Effector memory CD4-positive, alpha-beta T cell (primary cell): Measurements from ENCODE around the gene LRRC4B.

Experiments used
- DNase-seq, 3 donors: peaks; one replicate each; pipeline ENCODE4 v3.0.0-alpha.2; 2020
- H3K27ac ChIP-seq: 2 replicates; pipeline ENCODE4 v1.7.0; 2013; ENCODE audit warnings: mild to moderate bottlenecking, low read length, moderate library complexity; ENCODE audit not compliant: insufficient read depth, poor library complexity, severe bottlenecking
- H3K27me3 ChIP-seq: replicated peaks from 2 replicates; pipeline ENCODE4 v1.7.0; 2013; ENCODE audit warnings: mild to moderate bottlenecking, low read length; ENCODE audit not compliant: insufficient read depth, control insufficient read depth, poor library complexity, severe bottlenecking
- H3K36me3 ChIP-seq: 2 replicates; pipeline ENCODE4 v1.7.0; 2013; ENCODE audit warnings: mild to moderate bottlenecking, low read length, moderate library complexity; ENCODE audit not compliant: control insufficient read depth, insufficient read depth
- H3K4me1 ChIP-seq: 2 replicates; pipeline ENCODE4 v1.7.0; 2013; ENCODE audit warnings: low read length, mild to moderate bottlenecking; ENCODE audit not compliant: control insufficient read depth, insufficient read depth, poor library complexity, severe bottlenecking
- H3K4me3 ChIP-seq: 2 replicates; pipeline ENCODE4 v1.7.0; 2013; ENCODE audit warnings: low read length, low read depth, mild to moderate bottlenecking; ENCODE audit not compliant: insufficient read depth, poor library complexity, severe bottlenecking
- H3K9me3 ChIP-seq: 2 replicates; pipeline ENCODE4 v1.7.0; 2013; ENCODE audit warnings: mild to moderate bottlenecking, low read length, moderate library complexity; ENCODE audit not compliant: control insufficient read depth

LRRC4B gene

GRCh38 chr19:50553134-50553703 is 15.0 kb downstream of the LRRC4B start:
- no peaks in the 10 kb centered on the region for H3K36me3 ChIP-seq
- H3K9me3 ChIP-seq = no peaks in the 10 kb centered on the region
- no peak overlapping the region for H3K27ac ChIP-seq
- H3K4me3 ChIP-seq = no peak overlapping the region
- H3K4me1 ChIP-seq = peaks cover 11% of the 10 kb centered on the region
- H3K27me3 ChIP-seq = peaks cover 28% of the 10 kb centered on the region
- DNase-seq = no peak

GRCh38 chr19:50552540-50552939 is 15.7 kb downstream of the LRRC4B start:
- Histone ChIP-seq H3K4me1 (peaks cover 11% of the 10 kb centered on the region), H3K36me3 (no peaks in the 10 kb centered on the region), H3K27me3 (peaks cover 26% of the 10 kb centered on the region), H3K27ac (no peak overlapping the region), H3K9me3 (no peaks in the 10 kb centered on the region), H3K4me3 (no peak overlapping the region)
- DNase-seq = no peak

DNA sequence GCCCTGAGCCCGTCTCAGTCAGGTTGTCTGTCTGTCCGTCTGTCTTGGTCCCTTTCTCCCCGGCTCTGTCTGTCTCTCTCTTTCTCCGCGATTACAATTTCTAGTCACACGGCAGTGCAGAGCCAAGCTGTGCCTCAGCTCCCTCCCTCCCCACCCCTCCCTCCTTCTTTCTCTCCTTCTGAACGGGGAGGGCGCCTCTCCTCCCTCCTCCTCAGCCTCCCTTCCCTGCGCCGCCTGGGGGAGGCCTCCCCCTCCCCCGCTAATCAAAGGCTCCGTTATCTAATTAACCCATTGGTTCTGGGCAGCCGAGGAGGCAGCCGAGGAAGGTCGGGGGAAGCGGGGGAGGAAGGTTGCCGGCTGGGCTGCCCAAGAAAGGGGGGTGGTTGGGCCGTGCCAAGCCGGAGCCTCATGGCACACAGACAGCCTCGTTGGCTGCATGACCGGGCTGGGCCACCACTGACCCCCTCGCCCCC is 16.5 kb downstream of the LRRC4B start:
- H3K36me3 ChIP-seq = no peaks in the 10 kb centered on the region
- no peak overlapping the region for H3K4me3 ChIP-seq
- H3K9me3 ChIP-seq = no peaks in the 10 kb centered on the region
- no peak overlapping the region for H3K27ac ChIP-seq
- peaks cover 18% of the 10 kb centered on the region for H3K27me3 ChIP-seq
- H3K4me1 ChIP-seq = peaks cover 9% of the 10 kb centered on the region
- no peak for DNase-seq

DNA sequence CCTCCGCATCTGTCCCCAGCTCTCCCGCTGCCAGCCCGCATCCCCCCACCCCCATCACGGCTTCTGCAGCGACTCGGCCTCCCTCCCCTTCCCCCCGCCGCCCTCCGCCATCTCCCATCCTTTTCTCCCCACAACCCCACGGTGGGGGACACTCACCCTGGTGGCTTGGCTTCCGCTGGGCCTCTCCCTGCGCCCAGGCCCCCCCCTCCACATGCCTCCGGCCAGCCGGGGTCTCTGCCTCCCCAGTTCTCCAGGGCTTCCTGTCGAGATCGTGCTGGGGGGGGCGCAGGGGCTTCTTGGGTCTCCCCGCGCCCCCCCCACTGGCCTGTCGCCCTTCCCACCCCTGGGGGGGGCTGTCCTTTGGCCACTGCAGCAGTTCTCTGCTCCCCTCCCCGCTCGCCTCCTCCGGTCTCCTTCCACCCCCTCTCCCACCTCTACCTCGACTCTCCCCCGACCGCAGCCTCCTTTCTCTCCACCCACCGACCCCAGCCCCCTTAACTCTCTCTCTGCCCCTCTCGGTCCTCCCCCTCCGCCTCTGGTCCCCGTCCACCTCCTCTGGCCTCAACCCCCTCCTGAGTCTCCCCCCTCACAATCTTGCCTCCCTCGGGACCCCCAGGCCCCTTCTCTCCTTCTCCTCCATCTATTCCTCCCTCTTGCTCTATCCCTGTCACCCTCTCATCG is 17.1 kb downstream of the LRRC4B start:
- Histone ChIP-seq H3K4me1 (peaks cover 3% of the 10 kb centered on the region), H3K27ac (no peak overlapping the region), H3K27me3 (peaks cover 13% of the 10 kb centered on the region), H3K4me3 (no peak overlapping the region), H3K36me3 (no peaks in the 10 kb centered on the region), H3K9me3 (no peaks in the 10 kb centered on the region)
- no peak for DNase-seq

DNA sequence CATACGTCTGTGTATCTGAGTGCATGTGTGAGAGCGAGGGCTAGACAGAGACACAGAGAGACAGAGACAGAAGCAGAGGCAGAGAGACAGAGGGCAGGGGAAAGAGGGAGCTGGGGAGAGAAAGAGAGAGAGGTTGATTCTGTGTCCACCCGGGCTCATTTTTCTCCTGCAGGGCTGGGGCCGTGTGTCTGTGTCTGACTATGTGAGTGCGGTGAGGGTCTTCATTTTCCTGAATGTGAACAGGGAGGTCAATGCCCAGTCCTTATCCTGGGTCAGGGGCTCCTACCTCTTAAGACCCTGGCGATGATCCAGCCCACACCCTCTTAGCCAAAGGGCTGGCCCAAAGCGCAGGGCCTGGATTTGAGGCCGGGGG is 17.7 kb downstream of the LRRC4B start:
- H3K4me1 ChIP-seq = no peaks in the 10 kb centered on the region
- no peak overlapping the region for H3K27ac ChIP-seq
- peaks cover 8% of the 10 kb centered on the region for H3K27me3 ChIP-seq
- DNase-seq = no peak
- no peak overlapping the region for H3K4me3 ChIP-seq
- no peaks in the 10 kb centered on the region for H3K9me3 ChIP-seq
- no peaks in the 10 kb centered on the region for H3K36me3 ChIP-seq

- Histone ChIP-seq H3K36me3 (no peaks in the 10 kb centered on the region), H3K27ac (no peak overlapping the region), H3K27me3 (peaks cover 8% of the 10 kb centered on the region), H3K4me3 (no peak overlapping the region), H3K9me3 (no peaks in the 10 kb centered on the region), H3K4me1 (no peaks in the 10 kb centered on the region)
- DNase-seq = no peak
Measured at GRCh38 chr19:50549927-50550593, 18.2 kb downstream of the LRRC4B start.

DNA sequence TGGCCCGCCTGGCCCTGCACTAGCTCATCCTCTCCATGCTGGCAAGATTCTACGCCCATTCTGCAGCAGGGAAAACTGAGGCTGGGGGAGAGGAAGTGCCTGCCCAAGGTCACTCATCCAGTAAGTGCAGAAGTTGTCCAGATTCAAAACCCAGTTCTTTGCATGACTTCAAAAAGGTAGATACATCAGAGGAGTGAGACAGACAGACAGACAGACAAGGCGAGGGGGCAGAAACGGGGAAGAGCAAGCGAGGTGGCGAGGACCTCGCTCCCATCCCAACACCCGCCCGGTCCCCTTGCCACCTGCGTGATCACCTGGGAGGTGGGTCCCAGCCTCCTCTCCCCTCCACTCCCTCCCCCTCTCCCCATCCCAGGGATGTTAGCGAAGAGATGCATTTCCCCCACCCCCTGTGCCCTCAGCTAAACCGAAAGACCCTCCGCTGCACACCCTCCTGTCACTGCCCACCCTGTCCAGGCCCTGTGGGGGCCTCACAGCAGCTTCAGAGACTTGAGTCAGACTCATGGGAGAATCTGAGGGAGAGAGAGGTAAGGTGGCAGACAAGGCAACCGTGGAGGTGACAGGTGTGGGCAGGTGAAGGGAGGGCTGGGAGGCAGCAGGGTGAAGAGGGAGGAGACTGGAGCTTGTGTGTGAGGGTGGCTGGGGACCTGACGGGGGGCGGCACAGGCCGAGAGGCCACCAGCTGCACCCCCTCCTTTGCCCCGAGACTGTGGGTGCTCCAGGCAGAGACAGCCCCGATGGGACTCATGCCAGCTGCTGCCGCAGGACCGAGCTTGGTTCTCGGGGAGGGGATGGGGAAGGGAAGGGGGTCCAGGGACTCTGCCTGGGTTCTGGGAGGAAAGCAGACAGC is 18.9 kb downstream of the LRRC4B start:
- Histone ChIP-seq H3K9me3 (no peaks in the 10 kb centered on the region), H3K4me3 (no peak overlapping the region), H3K36me3 (no peaks in the 10 kb centered on the region), H3K27me3 (peaks cover 8% of the 10 kb centered on the region), H3K27ac (no peak overlapping the region), H3K4me1 (no peaks in the 10 kb centered on the region)
- no peak for DNase-seq

DNA sequence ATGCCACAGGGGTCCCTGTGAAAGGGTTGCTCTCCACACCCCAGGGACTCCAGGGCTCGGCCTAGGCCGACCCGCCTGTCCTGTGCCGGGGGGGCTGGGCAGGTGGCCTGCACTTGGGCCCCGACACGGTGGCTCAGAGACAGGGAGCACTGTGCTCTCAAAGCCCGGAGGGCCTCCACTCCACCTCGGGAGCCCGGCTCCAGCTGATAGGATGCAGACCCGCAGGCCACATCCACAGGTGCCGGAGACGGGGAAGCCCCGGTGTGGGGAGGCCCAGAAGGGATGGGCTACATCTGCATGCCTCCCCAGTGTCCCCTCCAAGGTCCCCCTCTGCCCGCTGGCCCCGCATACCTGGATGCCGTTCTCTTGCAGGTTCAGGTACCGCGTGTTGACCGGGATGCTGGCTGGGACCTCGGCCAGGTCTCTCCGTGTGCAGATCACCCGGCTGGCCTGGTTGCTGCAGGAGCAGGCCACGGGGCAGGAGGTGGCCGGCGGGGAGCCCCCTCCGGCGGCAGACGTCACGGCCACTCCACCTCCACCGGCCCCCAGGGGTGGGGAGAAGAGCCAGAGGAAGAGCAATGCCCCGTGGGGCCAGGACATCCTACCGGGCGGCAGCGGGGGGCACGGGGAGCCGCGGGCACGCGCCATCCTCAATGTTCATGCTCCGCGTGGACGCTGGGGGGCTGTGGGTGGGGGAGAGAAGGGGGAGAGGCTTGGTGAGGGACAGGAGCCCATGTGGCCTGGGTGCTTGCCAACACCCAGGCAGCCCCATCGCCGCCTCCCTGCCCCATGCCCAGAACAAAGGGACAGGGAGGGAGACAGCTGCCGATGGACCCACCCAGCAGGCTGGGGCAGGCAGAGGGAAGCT is 19.8 kb downstream of the LRRC4B start:
- peaks cover 8% of the 10 kb centered on the region for H3K27me3 ChIP-seq
- no peak overlapping the region for H3K4me3 ChIP-seq
- no peaks in the 10 kb centered on the region for H3K9me3 ChIP-seq
- no peak for DNase-seq
- no peaks in the 10 kb centered on the region for H3K36me3 ChIP-seq
- H3K27ac ChIP-seq = no peak overlapping the region
- no peaks in the 10 kb centered on the region for H3K4me1 ChIP-seq

- Histone ChIP-seq H3K36me3 (no peaks in the 10 kb centered on the region), H3K27me3 (peaks cover 8% of the 10 kb centered on the region), H3K9me3 (no peaks in the 10 kb centered on the region), H3K4me3 (no peak overlapping the region), H3K4me1 (no peaks in the 10 kb centered on the region), H3K27ac (no peak overlapping the region)
- no peak for DNase-seq
Measured at GRCh38 chr19:50547385-50548190, 20.6 kb downstream of the LRRC4B start.
